T-helper 1 cell treated with Interleukin-12 subunit alpha and Interleukin-12 subunit beta and Interleukin-4 antibody, amounts not matched to agents 30 ng/mL and 1 ng/mL, for 36 hours (primary cell): Measurements from ENCODE around the gene ZNF880. TPM values are rescaled to one million over a fixed set of nuclear protein-coding genes. Genes with fewer than 3 reads are reported as not detected.
"Not testable (repeated sequence)": the region's sequence is repeated elsewhere in the genome, so short reads cannot be mapped to it uniquely, and the experiment has no call there.

Experiments
- intact Hi-C: fragments of 100-400 bp; cut with micrococcal nuclease; formaldehyde crosslinking; loops from one replicate; pipeline ENCODE4 v1.15.1; 2024
- total RNA-seq: library from RNA; stranded (reverse); gene quantifications from 2 replicates; pipeline ENCODE4 v1.2.3, GENCODE V29; 2022

Gene ZNF880
- total RNA-seq, result 7.6 and 9.0 TPM in 2 replicates

DNA sequence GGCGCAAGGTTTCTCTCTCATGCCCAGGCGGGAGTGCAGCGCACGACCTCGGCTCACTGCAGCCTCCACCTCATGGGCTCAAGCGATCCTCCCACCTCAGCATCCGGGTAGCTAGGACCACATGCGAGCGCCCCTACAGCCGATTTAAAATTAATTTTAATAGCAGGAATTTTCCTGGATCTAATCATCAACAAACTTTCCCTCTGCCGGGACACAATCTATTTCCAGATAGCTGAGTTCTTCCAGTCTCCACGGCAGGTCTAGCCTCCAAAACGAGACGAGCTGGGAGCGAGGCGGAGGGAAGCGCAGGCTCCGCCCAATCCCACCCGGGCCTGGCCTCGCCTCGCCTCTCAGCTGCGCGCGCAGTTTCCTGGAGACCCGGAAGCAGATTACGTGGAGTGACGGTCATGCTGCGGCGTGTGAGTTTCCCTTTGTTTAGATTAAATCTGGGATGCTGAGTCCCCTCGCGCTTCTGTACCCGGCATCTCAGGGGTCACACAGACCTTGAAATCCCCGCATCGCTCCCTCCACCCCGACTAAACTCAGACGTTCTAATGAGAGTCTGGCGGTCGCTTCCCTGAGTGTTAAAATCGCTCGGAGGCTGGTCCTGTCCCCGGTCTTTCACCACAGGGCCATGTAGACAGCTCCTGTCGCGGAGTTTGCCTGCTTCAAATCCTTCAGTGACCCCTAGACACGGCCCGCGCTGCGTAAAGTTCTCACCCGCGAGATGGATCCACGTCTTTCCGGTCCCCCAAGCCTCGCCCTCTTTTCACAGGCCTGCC lies at the start of gene ZNF880:
Gene ZNF880 (plus strand): TSS at position 365 of the 782 bp plus-strand sequence. CDS start 43 bp downstream, at position 408.
- intact Hi-C loops, result loop anchor here (1.0 to 2.0 kb wide), 4 partner anchors 28 to 201 kb away; partner anchors contain the start of genes ZNF480, ZNF528, ZNF610 and ZNF701

DNA sequence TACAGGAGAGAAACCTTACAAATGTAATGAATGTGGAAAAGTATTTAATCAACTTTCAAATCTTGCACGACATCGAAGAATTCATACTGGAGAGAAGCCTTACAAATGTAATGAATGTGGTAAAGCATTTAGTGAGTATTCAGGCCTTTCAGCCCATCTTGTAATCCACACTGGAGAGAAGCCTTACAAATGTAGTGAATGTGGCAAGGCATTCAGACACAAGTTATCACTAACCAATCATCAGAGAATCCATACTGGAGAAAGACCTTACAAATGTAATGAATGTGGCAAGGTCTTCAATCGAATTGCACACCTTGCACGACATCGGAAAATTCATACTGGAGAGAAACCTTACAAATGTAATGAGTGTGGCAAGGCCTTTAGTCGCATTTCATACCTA lies 47.3 kb upstream of the ZNF880 start:
- intact Hi-C loops, result no loop called here

DNA sequence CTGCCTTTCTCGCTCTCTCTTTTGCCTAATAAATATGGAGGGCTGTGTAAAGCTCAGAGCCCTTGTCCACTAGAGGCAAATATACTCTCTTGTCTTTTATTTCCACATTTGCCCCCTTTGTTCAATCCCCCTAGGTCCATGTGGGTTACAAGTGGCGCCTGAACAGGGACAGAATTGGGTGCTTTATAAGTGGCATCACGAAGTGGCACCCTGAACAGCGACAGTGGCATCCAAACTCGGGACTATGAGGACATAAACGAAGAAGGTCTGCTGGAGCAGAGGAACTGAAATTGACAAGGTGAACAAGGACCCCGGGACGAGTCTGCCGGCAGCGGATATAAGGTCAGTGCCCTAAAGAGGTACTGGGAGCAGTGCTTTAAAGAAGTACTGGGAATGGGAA lies 38.0 kb upstream of the ZNF880 start:
- intact Hi-C loops, result no loop called here

DNA sequence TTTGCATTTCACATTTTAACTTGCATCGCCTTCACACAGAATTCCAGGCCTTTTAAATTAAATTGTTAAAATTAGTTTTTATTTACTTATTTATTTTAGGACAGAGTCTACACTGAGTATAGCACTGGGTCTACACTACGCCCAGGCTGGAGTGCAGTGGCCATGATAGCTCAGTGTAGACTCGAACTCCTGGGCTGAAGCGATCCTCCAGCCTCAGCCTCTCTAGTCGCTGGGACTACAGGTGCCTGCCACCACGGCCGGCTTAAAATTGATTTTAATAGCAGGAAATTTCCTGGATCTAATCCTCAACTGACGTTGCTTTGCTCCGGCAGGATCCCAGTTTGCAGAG lies 34.0 kb upstream of the ZNF880 start:
- intact Hi-C loops, result loop anchor here (1.0 to 2.0 kb wide), 7 partner anchors 34 to 303 kb away; partner anchors contain the start of genes ZNF480, ZNF528, ZNF701 and ZNF766

DNA sequence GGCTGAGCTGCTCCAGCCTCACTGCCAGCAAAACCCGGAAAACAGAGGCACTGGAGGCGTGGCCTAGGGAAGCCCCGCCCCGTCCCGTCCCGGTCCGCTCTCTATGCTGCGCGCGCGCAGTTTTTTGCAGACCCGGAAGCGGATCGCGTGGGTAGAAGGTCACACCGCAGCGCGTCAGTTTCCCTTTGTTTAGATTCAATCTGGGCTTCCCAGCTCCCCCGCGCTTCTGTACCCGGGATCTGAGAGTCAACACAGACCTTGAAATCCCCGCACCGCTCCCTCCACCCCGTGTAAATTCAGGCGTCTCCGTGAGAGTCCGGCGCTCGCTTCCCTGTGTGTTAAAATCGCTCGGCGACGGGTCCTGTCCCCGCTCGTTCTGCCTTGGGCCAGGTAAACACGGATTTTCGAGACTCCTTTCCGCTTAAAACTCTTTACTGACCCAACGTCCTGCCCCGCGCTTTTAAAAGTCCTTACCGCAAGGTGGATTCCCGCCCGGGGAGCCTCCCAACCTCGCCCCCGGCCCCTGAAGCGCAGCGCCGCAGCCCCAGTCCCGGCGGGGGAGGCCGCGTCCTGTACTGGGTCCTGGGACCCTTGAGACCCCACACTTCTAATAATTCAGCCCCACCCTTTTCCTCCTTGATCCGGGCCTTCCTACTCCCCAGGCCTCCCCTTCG lies 33.5 kb upstream of the ZNF880 start, which contains the start of gene ZNF610:
Gene ZNF610 (plus strand): TSS at position 127 of the 674 bp plus-strand sequence. CDS start 12,930 bp downstream, outside the sequence.
- intact Hi-C loops, result loop anchor here (1.0 to 2.0 kb wide), 7 partner anchors 33 to 302 kb away; partner anchors contain the start of genes ZNF480, ZNF528, ZNF701 and ZNF766

DNA sequence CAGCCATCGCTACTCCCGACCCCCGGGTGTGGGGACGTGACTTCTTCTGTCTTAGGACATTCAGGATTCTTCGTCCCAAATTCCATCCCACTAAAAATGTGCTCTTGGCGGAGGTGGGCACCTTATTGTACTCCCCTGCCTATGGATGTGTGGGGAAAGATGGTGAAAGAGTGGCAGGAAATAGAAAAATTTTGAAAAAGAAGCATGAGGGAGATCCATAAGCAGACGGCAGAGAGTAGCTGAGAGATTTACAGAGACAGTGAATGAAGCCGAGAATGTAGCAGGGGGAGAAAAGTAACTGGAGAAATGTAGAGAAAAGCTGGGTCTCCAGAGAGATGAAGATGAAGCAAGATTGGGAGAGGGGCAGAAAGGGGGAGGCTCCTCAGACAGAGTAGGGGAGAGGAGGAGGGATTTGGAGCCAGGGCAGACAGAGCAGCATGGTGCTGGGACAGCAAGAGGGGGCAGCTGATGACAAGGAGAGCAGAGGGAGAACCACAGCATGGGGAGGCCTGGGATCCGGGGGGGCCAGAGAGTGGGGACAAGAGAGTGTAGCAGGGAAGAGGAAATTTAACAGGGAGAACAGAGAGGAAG lies 32.8 kb upstream of the ZNF880 start:
- intact Hi-C loops, result loop anchor here (1.0 to 2.0 kb wide), 7 partner anchors 32 to 301 kb away; partner anchors contain the start of genes ZNF480, ZNF528, ZNF701 and ZNF766

DNA sequence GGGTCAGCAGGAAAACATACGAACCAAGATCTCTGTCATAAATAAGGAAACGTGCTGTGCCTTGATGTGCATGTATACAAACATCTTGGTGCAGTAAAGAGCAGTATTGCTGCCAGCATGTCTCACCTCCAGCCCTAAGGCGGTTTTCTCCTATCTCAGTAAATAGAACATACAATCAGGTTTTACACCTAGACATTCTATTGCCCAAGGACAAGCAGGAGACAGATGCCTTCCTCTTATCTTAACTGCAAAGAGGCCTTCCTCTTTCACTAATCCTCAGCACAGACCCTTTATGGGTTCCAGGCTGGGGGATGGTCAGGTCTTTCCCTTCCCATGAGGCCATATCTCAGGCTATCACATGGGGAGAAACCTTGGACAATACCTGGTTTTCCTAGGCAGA lies 30.7 kb upstream of the ZNF880 start:
- intact Hi-C loops, result not testable (repeated sequence)

DNA sequence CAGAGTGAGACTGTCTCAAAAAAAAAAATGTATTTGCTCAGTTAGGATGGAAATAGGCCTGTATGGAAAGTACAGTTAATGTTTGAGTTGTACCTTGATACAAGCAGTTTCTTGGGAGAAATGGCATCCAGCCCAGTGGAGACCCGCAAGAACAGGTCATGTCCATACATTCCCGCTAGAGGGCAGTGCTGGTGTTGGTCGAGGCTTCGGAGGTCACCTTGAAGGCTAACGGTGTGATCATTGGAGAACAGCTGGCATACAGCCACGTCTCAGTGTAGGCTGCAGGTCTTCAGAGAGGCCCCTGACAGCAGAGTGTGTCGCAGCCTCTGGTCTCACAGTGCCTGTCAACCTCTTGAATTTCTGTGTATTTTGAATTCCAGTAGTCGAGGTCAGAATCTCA lies 26.2 kb upstream of the ZNF880 start:
- intact Hi-C loops, result loop anchor here (1.0 kb wide), 1 partner anchor 405 kb away; no protein-coding TSS in a partner anchor

DNA sequence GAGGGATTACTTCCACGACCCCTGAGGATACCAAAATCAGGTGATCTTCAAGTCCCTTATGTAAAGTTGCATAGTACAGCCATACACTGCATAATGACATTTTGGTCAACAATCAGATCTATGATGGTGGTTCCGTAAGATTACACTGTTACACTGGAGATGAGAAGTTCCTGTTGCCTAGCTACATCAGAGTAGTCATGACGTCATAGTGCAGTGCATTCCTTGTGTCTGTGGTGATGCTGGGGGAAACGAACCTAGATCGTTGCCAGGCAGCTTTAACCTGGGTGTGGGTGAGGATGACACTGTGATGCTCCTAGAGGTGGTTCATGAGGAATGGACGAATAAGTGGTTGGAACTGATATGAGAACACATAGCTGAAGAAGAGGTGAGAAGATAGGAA lies 24.6 kb upstream of the ZNF880 start:
- intact Hi-C loops, result no loop called here

DNA sequence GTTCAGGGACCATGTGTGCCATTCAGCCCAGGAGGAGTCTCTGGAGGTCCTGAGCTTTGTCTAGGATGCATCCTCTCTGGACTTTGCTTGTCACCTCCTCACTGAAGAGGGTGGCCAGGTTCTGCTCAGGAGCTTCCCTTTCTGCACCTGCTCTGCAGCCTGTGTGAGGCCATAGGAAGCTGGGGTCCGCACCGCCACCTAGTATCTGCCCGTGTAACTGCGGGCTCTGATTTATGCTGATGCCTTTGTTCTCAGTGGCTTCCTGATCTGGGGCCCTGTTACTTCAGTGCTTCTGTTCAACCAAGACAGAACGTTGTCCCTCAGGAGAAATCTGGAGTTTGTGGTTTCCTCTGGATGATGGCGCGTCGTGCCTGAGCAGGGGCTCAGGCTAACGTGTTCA lies 18.2 kb upstream of the ZNF880 start:
- intact Hi-C loops, result no loop called here

DNA sequence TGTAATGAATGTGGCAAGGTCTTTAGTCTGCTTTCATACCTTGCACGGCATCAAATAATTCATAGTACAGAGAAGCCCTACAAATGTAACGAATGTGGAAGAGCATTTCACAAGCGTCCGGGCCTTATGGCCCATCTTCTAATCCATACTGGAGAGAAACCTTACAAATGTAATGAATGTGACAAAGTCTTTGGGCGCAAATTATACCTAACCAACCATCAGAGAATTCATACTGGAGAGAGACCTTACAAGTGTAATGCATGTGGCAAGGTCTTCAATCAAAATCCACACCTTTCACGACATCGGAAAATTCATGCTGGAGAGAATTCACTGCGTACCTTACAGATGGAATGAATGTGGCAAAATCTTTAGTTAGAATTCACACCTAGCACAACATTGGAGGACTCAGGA lies 3.3 kb upstream of the ZNF880 start:
- intact Hi-C loops, result no loop called here

DNA sequence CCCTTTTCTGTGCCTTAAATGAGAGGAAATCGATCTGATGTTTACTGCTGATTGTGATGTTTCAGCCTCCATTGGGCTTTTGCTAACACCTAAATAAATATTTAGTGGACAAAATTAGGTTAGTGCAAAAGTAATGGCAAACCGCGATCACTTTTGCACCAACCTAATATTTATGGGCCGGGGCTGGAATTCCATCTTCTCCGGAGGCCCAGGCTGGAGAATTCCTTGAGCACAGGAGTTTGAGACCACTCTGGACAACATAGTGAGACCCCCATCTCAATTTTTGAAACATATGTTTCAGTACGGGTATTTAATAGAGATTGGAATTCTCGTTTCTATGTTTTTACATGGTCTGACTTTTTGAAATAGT lies 603 bp downstream of the ZNF880 start:
- intact Hi-C loops, result loop anchor here (2.0 kb wide), 1 partner anchor 74 kb away; the partner anchor contains the start of gene ZNF480

DNA sequence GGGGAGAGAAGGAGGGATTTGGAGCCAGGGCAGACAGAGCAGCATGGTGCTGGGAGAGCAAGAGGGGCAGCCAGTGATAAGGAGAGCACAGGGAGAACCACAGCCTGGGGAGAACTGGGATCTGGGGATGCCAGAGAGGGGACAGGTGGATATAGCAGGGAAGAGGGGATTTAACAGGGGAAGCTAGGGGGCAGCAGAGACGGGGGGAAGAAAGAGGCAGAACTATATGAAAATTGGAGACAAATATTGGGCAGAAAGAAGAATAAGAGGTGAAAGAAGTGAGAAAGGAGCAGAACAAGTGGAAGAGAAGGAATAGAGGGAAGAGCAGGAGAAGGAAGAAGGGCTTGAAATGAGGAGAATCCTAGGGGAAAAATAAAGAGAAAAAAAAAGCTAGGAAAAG lies 21.4 kb downstream of the ZNF880 start:
- intact Hi-C loops, result no loop called here

DNA sequence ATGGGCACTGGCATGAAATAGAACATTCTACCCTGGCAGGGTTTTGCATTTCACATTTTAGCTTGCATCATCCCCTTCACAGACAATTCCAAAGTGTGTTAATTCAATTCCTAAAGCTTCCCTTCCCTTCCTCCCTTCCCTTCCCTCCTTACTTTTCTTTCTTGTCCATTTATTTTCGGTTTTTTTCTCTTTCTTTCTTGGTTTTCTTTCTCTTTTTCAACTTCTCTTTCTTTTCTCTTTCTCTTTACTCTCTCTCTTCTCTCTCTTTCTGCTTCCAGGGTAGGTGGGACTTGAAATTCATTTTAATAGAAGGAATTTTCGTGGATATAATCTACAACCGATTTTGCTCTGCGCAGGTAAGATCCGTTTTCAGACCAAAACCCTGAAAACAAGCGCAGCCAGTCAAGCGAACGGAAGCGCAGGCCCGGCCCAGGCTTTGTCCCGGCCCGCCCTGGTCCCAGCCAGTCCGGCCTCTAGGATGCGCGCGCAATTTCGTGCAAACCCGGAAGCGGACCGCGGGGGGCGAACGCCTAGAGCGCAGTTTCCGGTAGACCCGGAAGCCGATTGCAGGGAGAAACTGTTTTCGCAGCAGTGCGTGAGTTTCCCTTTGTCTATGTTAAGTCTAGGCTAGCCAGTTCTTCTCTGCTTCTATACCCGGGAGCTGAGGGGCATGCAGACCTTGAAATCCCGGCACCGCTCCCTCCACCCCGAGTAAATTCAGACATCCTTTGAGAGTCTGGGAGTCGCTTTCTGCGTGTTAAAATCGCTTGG lies 27.8 kb downstream of the ZNF880 start, which contains the start of gene ZNF528:
Gene ZNF528 (plus strand): TSS at position 540 of the 771 bp plus-strand sequence. CDS start 4,165 bp downstream, outside the sequence.
- intact Hi-C loops, result loop anchor here (1.0 to 5.0 kb wide), 9 partner anchors 28 to 1123 kb away; partner anchors contain the start of genes ZNF160, ZNF320, ZNF610 and ZNF808

DNA sequence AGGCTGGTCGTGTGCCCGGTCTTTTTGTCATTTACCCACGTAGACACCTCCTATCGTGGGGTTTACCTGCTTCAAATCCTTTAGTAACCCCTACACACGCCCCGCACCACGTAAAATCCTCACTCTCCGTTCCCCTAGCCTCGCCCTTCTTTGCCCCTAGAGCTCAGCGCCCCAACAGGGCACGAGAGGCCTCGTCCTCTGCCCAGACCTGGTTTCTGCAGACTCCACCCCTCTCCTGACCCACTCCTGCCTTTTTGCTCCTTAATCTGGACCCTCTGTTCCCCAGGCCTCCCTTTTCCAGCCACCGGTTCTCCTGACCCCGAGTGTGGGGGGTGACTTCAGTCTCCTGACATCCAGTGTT lies 28.3 kb downstream of the ZNF880 start:
- intact Hi-C loops, result loop anchor here (5.0 kb wide), 1 partner anchor 499 kb away; the partner anchor contains the start of gene ZNF320

DNA sequence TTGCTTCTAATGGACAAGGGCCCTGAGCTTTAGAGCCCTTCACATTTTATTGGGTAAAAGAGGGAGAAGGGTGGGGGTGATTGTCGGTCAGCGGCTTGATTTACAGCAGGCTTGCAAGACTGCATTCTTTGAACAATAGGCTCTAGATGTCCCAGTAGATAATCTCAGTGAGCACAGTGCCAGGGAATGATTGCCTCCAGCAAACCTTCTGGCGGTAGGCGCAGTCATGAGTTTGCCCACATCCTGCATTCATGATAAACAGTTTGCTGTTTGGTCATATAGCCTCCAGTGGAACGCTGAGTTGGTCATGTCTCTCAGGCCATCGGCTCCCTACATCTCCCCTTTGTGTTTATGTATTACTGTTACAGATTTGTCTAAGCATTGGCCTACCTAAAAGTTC lies 40.6 kb downstream of the ZNF880 start:
- intact Hi-C loops, result no loop called here

DNA sequence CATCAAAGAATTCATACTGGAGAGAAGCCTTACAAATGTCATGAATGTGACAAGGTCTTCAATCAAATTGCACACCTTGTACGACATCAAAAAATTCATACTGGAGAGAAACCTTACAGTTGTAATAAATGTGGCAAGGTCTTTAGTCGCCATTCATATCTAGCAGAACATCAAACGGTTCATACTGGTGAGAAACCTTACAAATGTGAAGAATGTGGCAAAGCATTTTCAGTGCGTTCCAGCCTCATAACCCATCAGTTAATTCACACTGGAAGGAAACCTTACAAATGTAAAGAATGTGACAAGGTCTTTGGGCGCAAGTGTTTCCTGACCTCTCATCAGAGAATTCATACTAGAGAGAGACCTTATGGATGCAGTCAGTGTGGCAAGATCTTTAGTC lies 46.0 kb downstream of the ZNF880 start:
- intact Hi-C loops, result no loop called here

DNA sequence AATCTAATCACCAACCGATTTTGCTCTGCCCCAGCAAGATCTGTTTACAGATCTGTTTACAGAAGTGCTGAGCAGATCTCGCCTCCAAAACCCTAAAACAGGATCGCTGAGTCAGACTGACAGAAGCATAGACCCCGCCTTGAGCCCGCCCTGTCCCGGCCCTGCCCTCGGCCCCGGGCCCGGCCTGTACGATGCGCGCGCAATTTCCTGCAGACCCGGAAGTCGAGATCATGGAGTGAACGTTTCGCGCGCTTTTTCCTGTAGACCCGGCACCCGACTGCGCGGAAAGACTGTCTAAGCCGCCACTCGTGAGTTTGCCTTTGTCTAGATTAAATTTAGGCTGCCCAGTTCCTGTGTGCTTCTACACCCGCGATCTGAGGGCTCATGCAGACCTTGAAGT lies 59.2 kb downstream of the ZNF880 start, which contains the start of gene ZNF534:
Gene ZNF534 (plus strand): TSS at position 212 of the 400 bp plus-strand sequence. CDS start 2,327 bp downstream, outside the sequence.
- intact Hi-C loops, result no loop called here
